ENCODE measurements around the gene IGSF23.
"Not testable (repeated sequence)": the region's sequence is repeated elsewhere in the genome, so short reads cannot be mapped to it uniquely, and the experiment has no call there.

The IGSF23 gene

GRCh38 chr19:44617110-44617880 is 3.9 kb downstream of the IGSF23 start:
- DNase-seq = no peak

DNA sequence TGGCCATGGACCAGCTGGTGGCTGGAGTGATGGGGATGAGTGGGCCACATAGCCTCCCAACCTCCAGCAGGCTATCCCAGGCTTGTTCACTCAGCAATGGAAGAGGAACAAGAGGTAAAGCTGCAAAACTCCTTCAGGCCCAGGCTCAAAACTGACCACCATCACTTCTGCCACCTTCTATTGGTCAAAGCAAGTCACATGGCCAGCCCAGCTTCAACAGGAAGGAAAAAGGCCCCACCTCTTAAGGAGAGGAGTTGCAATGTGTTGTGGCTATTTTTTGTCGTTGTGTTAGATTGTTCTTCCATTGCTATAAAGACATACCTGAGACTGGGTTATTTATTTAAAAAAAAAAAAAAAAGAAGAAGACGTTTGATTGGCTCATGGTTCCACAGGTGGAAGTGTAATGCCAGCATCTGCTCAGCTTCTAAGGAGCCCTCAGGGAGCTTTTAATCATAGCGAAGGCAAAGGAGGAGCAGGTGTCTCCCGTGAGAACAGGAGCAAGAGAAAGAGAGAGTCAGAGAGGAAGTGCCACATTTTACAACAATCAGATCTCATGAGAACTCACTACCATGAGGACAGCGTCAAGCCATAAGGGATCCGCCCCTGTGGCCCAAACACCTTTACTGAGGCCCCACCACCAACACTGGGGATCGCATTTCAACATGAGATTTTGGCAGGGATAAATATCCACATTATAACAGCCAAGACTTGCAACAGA is 5.4 kb downstream of the IGSF23 start:
- DNase-seq = no peak

DNA sequence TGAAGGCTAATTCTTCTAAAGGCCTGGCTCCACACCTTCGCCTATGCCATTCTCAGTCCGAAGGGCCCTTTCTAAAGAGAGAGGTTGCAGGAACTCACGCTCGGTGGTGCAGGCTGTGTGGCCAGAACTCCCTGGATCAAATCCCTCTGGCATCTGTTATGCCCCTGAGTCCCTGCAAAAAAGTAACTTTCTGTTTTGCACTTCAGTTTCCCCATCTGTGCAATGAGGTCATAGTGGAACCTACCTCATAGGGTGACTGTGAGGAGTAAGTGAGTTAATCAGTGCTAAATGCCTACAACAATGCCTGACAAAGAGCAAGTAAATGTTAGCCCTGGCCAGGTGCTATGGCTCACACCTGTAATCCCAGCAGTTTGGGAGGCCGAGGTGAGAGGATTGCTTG is 7.3 kb downstream of the IGSF23 start:
- DNase-seq = no peak

DNA sequence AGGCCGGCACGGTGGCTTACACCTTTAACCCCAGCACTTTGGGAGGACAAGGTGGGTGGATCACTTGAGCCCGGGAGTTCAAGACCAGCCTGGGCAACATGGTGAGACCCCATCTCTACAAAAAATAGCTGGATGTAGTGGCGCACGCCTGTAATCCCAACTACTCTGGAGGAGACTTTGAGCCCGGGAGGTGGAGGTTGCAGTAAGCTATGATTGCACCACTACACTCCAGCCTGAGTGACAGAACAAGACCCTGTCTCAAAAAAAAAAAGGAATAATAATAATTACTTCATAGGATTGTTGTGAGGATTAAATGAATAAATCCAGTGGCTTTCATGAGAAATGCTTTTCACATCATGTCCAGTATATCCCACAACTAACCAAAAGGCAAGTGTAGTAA is 8.0 kb downstream of the IGSF23 start:
- no peak for DNase-seq

- no peak for DNase-seq
These were observed 9.7 kb downstream of the IGSF23 start for GRCh38 chr19:44623080-44623479.

DNA sequence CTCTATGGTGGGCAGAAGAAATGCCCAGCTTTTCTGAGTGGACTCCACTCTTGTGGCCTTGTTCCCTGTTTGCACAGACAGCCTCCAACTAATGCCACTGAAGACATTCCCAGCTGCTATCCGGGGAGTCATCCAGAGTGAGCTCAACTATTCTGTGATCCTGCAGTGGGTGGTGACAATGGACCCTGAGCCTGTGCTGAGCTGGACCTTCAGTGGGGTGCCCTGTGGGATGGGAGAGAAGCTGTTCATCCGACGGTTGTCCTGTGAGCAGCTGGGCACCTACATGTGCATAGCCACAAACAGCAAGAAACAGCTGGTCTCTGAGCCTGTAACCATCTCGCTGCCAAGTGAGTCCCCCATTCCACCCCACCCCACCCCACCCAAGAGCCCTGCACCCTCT is 10.3 kb downstream of the IGSF23 start:
- DNase-seq = no peak

- DNase-seq = no peak
These were observed 11.5 kb downstream of the IGSF23 start for GRCh38 chr19:44624840-44625354.

DNA sequence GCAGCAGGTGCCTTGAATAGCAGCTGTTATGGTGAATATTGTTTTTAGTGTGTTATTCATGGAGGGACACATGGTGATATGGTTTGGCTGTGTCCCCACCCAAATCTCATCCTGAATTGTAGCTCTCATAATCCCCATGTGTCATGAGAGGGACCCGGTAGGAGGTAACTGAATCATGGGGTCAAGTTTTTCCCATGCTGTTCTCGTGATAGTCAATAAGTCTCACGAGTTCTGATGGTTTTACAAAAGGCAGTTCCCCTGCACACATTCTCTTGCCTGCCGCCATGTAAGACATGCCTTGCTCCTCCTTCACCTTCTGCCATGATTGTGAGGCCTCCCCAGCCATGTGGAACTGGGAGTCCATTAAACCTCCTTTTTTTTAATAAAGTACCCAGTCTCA is 12.3 kb downstream of the IGSF23 start:
- not testable (repeated sequence) for DNase-seq

DNA sequence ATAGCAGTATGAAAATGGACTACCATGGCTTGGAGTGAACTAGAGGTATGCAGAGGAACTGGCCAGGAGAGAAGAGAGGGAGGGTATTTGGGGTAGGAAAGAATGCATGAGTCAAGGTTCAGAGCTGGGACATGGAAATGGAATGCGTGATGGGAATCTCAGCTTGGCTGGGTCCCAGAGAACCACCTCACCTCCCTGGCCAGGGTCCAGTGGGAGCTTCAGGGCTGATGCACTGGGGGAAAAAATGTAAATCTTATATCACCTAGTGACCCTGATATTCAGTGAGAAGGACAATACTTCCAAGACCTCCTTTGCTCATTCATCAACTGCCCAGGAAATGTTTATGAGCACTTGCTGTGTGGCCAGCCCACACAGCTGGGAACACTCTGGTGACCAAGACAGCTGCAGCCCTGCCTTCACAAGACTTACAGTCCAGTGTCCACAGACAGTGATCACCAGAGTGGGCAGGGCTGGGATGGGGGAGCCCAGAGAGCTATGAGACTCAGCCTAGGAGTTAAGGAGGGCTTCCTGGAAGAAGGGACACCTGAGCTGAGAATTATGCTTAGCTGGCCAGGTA is 12.8 kb downstream of the IGSF23 start:
- no peak for DNase-seq

DNA sequence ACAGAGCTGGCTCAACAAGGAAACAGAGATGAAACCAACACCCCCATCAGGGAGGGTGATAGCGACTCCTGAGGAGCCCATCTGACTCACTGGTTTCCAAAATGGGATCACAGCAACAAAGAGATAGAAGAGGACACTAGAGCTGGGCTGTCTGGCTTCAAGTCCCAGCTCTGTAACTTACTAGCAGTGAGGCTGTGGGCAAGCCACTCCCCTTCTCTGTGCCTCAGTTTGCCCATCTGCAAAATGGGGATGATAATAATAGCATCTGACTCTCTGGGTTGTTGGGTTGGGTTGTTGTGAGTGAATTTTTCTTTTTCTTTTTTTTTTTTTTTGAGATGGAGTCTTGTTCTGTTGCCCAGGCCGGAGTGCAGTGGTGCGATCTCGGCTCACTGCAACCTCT is 14.3 kb downstream of the IGSF23 start:
- DNase-seq = no peak

GRCh38 chr19:44628793-44629192 is 15.4 kb downstream of the IGSF23 start:
- DNase-seq = no peak

DNA sequence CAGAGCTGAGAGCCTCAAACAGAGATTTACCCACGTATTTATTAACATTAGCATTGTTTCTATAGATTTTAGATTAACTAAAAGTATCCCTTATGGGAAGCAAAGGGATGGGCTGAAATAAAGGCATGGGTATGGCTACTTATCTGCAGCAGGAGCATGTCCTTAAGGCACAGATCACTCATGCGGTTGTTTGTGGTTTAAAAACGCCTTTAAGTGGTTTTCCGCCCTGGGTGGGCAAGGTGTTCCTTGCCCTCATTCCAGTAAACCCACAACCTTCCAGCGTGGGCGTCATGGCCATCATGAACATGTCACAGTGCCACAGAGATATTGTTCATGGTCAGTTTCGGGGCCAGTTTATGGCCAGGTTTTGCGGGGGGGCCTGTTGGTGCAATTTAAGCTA is 18.2 kb downstream of the IGSF23 start:
- DNase-seq = not testable (repeated sequence)

DNA sequence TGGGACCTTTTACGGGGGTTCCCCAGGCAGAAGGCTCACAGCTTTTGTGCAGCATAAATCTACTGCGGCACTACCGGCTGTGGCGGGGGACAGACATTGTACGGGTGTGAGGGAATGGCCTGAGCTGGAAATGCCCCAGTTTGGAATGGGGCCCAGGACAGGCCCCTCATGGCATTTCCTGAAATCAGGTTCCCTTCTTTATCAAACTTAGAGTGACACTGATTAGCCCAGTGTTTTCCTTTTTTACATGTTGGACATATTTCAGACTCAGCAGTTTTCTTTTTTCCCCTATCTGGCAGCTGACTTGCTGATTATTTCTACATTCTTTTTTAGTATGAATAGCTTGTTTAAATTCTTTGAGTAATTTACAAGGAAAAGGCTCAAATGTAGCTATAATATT is 20.7 kb downstream of the IGSF23 start:
- not testable (repeated sequence) for DNase-seq

DNA sequence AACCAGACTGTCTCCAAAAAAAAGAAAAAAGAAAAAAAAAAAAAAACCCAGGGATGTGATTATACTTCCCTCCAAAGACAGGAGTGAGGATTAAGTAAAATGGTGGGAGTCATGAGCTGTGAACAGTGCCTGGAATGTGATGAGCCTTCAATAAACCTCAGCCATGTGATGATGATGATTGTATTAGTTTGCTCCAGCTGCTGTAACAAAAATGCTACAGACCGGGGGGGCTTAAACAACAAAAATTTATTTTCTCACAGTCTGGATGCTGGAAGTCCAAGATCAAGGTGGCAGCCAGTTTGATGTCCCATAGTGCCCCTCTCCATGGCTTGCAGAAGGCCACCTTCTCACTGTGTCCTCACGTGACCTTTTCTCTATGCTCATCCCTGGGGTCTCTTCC is 21.4 kb downstream of the IGSF23 start:
- no peak for DNase-seq

DNA sequence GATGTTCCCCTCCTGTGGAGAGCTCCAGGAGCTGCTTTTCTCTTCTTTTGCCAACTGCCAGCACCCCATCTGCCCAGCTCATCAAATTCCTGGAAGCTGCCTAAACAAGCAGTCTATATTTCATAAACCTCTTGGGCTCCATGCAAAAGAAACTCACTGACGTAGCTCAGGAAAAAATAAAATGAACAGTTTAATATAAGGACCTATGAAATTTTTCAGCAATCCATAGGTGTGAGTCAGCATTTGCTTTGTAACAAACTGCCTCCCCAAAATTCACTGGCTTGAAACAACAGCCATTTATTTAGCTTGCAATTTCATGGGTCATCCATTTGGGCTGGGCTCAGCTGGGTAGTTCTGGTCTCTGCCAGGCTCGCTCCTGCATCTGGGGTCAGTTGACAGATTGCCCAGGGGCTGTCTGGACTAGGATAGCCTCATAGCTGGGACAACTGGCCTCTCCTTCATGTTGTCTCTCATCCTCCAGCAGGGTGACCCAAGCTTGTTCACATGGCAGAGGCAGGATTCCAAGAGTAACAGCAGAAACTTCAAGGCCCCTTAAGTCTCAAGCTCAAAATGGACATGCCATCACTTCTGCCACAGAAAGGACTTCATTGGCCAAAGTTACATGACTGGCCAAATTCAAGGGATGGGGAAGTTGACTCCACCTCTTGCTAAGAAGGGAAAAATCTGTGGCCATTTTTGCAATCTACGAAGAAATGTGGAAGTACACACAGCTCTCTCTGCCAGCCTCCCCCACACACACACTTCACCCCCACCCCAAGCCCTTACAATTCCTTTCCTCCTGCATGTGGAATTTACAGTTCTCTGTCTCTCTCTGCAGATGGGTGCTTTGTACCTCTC is 22.4 kb downstream of the IGSF23 start:
- no peak for DNase-seq

DNA sequence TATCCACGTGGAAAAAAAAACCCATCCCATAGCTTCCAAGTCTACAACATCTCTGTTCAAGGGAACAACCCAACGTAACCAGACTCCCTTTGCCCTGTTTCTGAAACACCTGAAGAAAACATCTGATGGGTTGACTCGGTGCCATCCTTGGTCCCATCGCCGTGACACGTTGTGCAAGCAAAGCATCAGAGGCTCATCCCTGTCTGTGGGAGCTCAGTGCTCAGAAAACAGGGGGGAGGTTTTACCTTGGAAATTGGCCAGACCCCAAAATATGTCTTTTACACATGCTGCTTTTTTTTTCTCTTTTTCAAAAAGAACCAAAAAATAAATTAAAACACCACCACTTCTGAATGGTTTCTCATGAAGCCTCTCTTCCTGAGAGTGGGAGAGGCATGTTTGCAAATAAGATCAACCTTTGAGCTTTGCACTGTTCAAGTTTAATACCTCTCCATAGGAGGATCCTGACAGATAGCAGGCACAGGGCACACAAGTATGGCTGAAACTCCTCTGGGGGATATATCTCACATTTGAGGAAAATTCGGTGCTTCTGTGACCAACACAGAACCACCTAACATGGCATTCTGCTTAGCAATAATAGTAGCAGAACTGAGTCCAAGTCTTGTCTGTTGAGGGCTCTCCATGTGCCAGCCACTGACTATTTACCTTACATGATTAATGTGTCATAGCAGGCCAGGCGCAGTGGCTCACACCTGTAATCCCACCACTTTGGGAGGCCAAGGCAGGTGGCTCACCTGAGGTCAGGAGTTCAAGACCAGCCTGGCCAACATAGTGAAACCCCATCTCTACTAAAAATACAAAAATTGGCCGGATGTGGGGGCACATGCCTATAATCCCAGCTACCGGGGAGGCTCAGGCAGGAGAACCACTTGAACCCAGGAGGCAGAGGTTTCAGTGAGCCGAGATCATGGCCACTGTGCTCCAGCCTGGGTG is 23.4 kb downstream of the IGSF23 start:
- DNase-seq = no peak

- no peak for DNase-seq
These were observed 24.0 kb downstream of the IGSF23 start for GRCh38 chr19:44637390-44637764.

DNA sequence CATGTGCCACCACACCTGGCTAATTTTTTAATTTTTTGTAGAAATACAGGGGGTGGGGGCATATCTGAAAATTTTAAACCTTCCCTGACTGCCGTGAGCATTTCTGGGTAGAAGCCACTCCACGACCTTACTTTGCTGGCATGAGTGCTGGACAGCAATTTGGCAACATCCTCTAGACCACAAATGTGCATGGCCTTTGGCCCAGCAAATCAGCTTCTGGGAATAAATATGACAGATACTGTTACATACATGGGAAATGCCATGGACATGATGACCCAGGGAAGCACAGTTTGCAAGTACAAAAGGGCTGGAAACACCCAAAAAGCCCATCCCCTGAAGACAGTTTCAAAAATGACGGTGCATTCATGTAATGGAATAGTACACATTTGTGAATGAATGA is 27.2 kb downstream of the IGSF23 start:
- no peak for DNase-seq

- DNase-seq = no peak
These were observed 28.3 kb downstream of the IGSF23 start for GRCh38 chr19:44641501-44642265.

GRCh38 chr19:44642377-44642776 is 29.0 kb downstream of the IGSF23 start:
- DNase-seq = no peak

Measured in activated CD4-positive, alpha-beta T cell treated with anti-CD3 and anti-CD28 coated beads, Interleukin-2, Interleukin-6, amounts not matched to agents 100 ng/mL and 50 ng/mL, durations not matched to agents 16 hours and 8 hours (primary cell).